Measurements from ENCODE around the gene CD84.
"Not testable (repeated sequence)": the region's sequence is repeated elsewhere in the genome, so short reads cannot be mapped to it uniquely, and the experiment has no call there.

DNA sequence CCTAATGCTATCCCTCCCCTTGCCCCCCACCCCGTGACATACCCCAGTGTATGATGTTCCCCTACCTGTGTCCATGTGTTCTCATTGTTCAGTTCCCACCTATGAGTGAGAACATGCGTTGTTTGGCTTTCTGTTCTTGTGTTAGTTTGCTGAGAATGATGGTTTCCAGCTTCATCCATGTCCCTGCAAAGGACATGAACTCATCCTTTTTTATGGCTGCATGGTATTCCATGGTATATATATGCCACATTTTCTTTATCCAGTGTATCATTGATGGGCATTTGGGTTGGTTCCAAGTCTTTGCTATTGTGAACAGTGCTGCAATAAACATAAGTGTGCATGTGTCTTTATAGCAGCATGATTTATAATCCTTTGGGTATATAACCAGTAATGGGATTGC lies 55.5 kb downstream of the CD84 start:
- not testable (repeated sequence) for TF ChIP-seq EZH2 (IDR thresholded peaks at IDR 0.05; ENCODE audit: borderline replicate concordance); EZH2phosphoT487 (IDR thresholded peaks at IDR 0.05; ENCODE audit: low read depth, severe bottlenecking, unreplicated experiment)
- TF ChIP-seq, protein P1, sequence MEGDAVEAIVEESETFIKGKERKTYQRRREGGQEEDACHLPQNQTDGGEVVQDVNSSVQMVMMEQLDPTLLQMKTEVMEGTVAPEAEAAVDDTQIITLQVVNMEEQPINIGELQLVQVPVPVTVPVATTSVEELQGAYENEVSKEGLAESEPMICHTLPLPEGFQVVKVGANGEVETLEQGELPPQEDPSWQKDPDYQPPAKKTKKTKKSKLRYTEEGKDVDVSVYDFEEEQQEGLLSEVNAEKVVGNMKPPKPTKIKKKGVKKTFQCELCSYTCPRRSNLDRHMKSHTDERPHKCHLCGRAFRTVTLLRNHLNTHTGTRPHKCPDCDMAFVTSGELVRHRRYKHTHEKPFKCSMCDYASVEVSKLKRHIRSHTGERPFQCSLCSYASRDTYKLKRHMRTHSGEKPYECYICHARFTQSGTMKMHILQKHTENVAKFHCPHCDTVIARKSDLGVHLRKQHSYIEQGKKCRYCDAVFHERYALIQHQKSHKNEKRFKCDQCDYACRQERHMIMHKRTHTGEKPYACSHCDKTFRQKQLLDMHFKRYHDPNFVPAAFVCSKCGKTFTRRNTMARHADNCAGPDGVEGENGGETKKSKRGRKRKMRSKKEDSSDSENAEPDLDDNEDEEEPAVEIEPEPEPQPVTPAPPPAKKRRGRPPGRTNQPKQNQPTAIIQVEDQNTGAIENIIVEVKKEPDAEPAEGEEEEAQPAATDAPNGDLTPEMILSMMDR (IDR thresholded peaks at IDR 0.05; ENCODE audit: poor library complexity): not testable (repeated sequence)
